ENCODE data around the gene TSPAN17.

Gene TSPAN17

DNA sequence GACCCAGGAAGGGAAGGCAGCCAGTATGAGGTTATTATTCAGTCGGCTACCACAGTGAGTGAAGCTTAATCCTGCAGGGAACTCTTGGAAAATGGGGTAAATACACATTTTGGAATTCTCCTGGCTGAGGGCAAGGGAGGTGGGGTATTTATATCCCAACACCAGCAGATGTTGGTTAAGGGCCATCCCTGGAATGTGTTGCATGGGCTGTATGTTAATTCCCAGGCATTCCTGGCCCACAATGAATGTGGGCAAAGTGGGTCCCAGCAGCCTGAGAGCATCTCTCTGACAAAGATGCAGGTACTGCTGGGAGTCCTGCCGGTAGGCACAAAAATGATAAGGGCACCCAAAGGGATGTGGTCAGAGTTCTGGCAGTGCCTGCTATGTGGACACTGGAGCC lies 34.4 kb upstream of the TSPAN17 start:
- POLR2A ChIA-PET = no interaction called here
- no peak for DNase-seq (ENCODE audit: extremely low spot score)
- CTCF ChIA-PET = interaction anchor here (1.1 to 1.7 kb wide), 2 partner anchors 9 to 39 kb away, joined by 4 to 5 read pairs; no protein-coding TSS in a partner anchor
- TF ChIP-seq, protein P1, sequence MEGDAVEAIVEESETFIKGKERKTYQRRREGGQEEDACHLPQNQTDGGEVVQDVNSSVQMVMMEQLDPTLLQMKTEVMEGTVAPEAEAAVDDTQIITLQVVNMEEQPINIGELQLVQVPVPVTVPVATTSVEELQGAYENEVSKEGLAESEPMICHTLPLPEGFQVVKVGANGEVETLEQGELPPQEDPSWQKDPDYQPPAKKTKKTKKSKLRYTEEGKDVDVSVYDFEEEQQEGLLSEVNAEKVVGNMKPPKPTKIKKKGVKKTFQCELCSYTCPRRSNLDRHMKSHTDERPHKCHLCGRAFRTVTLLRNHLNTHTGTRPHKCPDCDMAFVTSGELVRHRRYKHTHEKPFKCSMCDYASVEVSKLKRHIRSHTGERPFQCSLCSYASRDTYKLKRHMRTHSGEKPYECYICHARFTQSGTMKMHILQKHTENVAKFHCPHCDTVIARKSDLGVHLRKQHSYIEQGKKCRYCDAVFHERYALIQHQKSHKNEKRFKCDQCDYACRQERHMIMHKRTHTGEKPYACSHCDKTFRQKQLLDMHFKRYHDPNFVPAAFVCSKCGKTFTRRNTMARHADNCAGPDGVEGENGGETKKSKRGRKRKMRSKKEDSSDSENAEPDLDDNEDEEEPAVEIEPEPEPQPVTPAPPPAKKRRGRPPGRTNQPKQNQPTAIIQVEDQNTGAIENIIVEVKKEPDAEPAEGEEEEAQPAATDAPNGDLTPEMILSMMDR (IDR thresholded peaks at IDR 0.05; ENCODE audit: control extremely low read depth, extremely low read depth, low read depth, missing control alignments) = no peak

DNA sequence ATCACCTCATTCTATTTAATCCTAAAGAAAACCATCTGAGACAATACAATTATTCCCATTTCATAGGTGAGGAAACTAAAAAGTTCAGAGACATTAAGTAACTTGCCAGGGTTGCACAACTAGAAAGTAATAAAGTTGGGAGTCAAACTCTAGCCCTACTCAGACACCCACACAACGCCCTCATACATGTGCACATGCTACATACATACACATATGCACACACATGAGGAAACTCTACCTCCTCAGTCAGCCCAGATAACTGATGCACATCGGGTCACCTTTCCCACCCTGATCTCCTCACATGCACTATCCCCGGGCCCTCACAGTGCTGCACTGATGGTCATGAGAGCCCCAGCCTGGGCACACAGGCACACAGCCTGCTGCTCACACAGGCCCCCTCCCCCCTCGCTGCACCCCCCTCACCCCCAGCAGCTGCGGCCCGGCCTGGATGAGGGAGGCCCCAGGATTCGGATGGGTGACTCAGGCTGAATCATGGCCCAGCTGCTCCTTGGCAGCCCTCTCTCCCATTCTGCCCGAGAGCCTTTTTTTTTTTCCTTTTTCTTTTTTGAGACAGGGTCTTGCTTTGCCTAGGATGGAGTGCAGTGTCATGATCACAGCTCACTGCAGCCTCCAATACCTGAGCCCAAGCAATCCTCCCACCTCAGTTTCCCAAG lies 32.3 kb upstream of the TSPAN17 start:
- CTCF ChIA-PET = no interaction called here
- TF ChIP-seq, protein P1 (IDR thresholded peaks at IDR 0.05; ENCODE audit: control extremely low read depth, extremely low read depth, low read depth, missing control alignments) = no peak
- no peak for DNase-seq (ENCODE audit: extremely low spot score)
- POLR2A ChIA-PET = no interaction called here

- TF ChIP-seq, protein P1 (IDR thresholded peaks at IDR 0.05; ENCODE audit: control extremely low read depth, extremely low read depth, low read depth, missing control alignments) = no peak
- POLR2A ChIA-PET = no interaction called here
- CTCF ChIA-PET = interaction anchor here (1.6 to 2.2 kb wide), 2 partner anchors 43 to 44 kb away, joined by 4 to 8 read pairs; no protein-coding TSS in a partner anchor
- no peak for DNase-seq (ENCODE audit: extremely low spot score)
Measured at GRCh38 chr5:176616511-176616910, 30.8 kb upstream of the TSPAN17 start.

GRCh38 chr5:176618783-176619182 lies 28.5 kb upstream of the TSPAN17 start:
- ChIA-PET POLR2A (no interaction called here), CTCF (interaction anchor here (0.8 kb wide), 1 partner anchor 13 kb away, joined by 3 read pairs; no protein-coding TSS in a partner anchor)
- no peak for DNase-seq (ENCODE audit: extremely low spot score)
- TF ChIP-seq, protein P1 (IDR thresholded peaks at IDR 0.05; ENCODE audit: control extremely low read depth, extremely low read depth, low read depth, missing control alignments) = no peak

- POLR2A ChIA-PET = no interaction called here
- CTCF ChIA-PET = no interaction called here
- peak; percentile 90 for DNase-seq (ENCODE audit: extremely low spot score)
- TF ChIP-seq, protein P1 (IDR thresholded peaks at IDR 0.05; ENCODE audit: control extremely low read depth, extremely low read depth, low read depth, missing control alignments) = peak; percentile 20
Measured at GRCh38 chr5:176619203-176619568, 28.1 kb upstream of the TSPAN17 start.

DNA sequence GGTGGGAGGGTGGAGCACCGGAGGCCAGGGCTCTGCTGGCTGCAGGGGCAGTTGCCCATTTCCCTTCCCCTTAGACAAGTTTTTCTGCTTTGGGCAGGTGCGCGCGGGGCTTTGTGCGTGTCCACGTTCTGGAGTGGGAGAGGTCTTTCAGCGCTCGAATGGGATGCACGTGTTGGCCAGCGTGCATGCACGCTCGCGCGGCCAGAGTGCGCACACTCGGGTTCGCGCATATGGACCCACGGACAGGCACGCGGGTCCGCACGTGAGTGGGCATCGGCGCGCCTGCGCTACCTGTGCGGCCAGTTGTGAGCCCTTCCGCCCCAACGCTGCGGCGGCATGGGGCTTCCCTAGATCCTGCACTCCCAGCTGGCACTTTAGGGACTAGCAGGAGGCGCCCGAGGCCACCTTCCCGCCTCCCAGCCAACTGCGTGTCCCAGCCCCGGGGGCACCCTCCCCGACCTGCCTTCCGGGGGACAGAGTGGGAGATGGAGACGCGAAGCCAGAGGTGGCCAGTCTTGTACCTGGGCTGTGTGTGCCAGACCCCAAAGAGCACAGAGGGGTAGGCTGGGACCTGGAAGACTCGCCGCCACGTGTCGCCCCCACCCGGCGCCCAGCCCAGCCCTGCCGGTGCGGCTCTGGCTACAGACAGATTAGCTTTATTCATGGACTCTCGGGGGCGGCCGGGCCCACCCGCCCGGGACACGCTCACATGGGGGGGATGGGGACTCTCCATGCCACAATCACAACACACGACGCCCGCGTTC lies 27.5 kb upstream of the TSPAN17 start:
- CTCF ChIA-PET = no interaction called here
- TF ChIP-seq, protein P1 (IDR thresholded peaks at IDR 0.05; ENCODE audit: control extremely low read depth, extremely low read depth, low read depth, missing control alignments) = no peak
- POLR2A ChIA-PET = no interaction called here
- DNase-seq (ENCODE audit: extremely low spot score) = no peak
